ENCODE measurements around the gene SCN4B. TPM values are rescaled to one million over a fixed set of nuclear protein-coding genes. Genes with fewer than 3 reads are reported as not detected.
A peak's percentile ranks its signal among the peaks of the same experiment; 100 is the strongest.
"Not testable (repeated sequence)": the region's sequence is repeated elsewhere in the genome, so short reads cannot be mapped to it uniquely, and the experiment has no call there.

Gene SCN4B, protein sequence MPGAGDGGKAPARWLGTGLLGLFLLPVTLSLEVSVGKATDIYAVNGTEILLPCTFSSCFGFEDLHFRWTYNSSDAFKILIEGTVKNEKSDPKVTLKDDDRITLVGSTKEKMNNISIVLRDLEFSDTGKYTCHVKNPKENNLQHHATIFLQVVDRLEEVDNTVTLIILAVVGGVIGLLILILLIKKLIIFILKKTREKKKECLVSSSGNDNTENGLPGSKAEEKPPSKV
- total RNA-seq, result 2.1 TPM

DNA sequence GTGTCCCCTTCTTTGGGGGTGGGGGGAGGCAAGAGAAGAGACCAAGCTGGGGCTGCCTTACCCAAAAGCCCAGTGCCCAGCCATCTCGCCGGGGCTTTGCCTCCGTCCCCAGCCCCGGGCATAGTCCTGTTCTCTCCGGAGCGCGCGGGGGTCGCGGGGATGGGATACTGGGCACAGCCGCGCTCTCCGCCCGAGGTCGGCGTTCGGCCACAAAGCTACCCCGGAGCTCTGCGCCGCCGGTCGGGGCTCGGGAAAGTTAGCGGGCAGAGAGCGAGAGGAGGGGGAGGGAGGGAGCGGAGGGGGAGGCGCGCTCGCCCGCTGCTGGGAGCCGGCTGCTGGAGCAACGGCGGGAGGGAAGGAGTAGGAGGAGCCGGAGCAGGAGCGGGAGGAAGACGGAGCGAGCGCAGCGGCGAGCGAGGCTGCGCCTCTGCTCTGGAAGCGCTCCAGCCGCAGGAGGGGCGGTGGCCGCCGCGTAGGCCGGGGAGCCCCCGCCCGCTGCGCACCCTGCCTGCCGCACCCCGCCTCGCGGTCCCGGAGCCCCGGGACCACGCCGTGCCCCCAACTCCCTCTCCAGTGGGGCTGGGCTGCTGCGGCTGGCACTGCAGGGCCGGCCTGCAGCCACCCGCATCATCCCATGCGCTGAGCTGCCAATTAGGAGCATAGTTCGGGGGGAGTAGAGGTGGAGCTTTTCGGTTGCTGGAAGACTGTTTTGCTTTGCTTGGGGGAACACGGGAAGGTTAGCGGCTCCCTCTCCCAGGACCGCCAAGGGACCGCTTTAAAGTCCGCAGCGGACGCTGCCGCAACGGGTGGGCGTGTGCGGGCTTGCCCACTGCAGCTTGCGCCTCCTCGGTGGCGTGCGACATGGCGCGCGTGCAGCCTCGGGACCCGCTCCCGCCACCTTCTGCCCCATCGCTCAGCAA is at the start of gene SCN4B:
TSS of gene SCN4B (minus strand) at position 272 of the 920 bp plus-strand sequence. CDS start at position 122, 150 bp downstream.
- Histone ChIP-seq H3K27ac (ENCODE audit: low read depth, low read length) (peak within 1 kb of the TSS; percentile 36), H3K36me3 (ENCODE audit: control insufficient read depth in 3 of 3, insufficient read depth in 3 of 3, low read length in 3 of 3) (no peaks in the 10 kb centered on the region), H3K9me3 (ENCODE audit: control insufficient read depth in 3 of 3, low read length in 3 of 3) (no peaks in the 10 kb centered on the region), H3K4me3 (ENCODE audit: low read length in 3 of 3) (peak within 1 kb of the TSS; percentile 63 to 73 (median 68)), H3K27me3 (ENCODE audit: control insufficient read depth in 3 of 3, insufficient read depth in 3 of 3, low read length in 3 of 3) (peaks cover 33 to 55% (median 44%) of the 10 kb centered on the region in 3 donors), H3K9ac (ENCODE audit: low read depth in 1 of 3, low read length in 3 of 3) (peak within 1 kb of the TSS in 2 of 3 donors; percentile 45 to 75), H3K4me1 (ENCODE audit: control insufficient read depth in 3 of 3, insufficient read depth in 3 of 3, low read length in 3 of 3) (peaks cover 54 to 59% (median 58%) of the 10 kb centered on the region in 3 donors)

DNA sequence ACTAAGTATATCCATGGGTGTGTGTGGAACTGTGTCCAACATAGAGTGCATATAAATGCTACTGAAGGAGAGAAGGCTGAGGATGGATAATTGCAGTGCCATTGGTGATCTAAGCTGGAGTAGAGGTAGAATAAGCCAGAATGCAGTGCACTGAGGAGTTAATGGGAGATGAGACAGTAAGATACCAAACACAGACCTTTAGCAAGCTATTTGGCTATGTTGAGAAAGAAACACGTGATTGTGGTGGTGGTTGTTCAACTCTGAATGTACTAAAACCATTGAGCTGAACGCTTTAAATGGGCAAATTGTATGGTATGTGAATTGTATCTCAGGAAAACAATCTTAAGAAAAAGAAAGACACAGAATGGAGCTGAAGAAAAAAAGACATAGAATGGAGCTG is 49.3 kb upstream of the SCN4B start:
- Histone ChIP-seq H3K27me3 (ENCODE audit: control insufficient read depth in 3 of 3, insufficient read depth in 3 of 3, low read length in 3 of 3) (no peaks in the 10 kb centered on the region), H3K9me3 (ENCODE audit: control insufficient read depth in 3 of 3, low read length in 3 of 3) (no peaks in the 10 kb centered on the region), H3K4me3 (ENCODE audit: low read length in 3 of 3) (no peak overlapping the region), H3K4me1 (ENCODE audit: control insufficient read depth in 3 of 3, insufficient read depth in 3 of 3, low read length in 3 of 3) (no peaks in the 10 kb centered on the region), H3K36me3 (ENCODE audit: control insufficient read depth in 3 of 3, insufficient read depth in 3 of 3, low read length in 3 of 3) (no peaks in the 10 kb centered on the region), H3K27ac (ENCODE audit: low read depth, low read length) (no peak overlapping the region), H3K9ac (ENCODE audit: low read depth in 1 of 3, low read length in 3 of 3) (no peak overlapping the region)

DNA sequence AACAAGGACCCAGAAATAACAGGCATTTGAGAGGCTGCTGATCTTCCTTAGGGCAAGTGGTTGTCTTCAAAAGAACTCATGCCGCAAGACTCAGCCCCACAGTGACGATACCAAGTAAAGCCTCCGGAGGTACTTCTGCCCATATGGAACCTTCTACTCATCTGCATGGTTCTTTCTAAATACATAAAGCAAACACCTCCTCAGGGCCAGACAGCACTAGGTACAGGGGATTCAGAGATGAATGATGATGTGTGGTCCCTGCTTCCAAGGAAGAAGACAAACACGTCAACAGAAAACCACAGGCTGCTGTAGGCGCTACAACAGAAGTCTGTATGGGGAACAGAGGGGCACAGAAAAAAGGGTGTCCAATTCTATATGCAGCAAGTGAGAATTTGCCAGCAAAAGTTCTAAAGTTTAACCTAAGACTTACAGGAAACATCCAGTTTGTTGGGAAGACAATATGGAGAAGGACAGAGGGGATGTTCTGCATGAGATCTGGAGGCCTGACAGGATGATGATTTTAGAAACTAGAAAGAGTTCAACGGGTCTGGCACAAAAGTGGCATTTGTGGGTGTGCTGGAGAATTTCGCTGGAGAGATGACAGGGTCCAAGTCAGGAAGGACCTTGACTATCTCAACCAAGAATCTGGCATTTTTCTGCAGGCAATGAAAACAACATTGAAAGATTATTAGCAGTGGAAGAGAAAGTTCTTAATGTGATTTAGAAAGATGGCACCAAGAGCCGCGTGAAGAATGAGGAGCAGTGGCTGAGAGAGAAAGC is 48.5 kb upstream of the SCN4B start:
- Histone ChIP-seq H3K9me3 (ENCODE audit: control insufficient read depth in 3 of 3, low read length in 3 of 3) (no peaks in the 10 kb centered on the region), H3K4me1 (ENCODE audit: control insufficient read depth in 3 of 3, insufficient read depth in 3 of 3, low read length in 3 of 3) (no peaks in the 10 kb centered on the region), H3K27ac (ENCODE audit: low read depth, low read length) (no peak overlapping the region), H3K4me3 (ENCODE audit: low read length in 3 of 3) (no peak overlapping the region), H3K27me3 (ENCODE audit: control insufficient read depth in 3 of 3, insufficient read depth in 3 of 3, low read length in 3 of 3) (no peaks in the 10 kb centered on the region), H3K36me3 (ENCODE audit: control insufficient read depth in 3 of 3, insufficient read depth in 3 of 3, low read length in 3 of 3) (no peaks in the 10 kb centered on the region), H3K9ac (ENCODE audit: low read depth in 1 of 3, low read length in 3 of 3) (no peak overlapping the region)

DNA sequence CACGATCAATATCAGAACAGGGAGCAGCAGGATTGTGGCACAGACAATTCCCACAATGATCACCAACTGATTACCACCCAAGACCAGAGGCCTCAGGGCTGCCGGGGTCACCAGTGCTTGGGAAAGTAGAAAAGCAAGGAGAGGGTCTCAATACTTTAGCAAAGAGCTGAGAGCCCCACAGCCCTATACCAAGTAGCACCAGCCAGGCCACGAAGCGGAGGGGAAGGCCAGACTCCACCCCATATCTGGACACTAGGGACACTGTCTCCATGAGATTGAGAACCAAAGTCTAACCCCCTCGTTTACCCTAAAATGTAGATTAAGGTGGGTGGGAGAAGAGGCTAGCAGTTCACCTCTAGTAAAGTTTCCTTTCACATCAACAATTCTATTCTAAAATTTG is 47.9 kb upstream of the SCN4B start:
- Histone ChIP-seq H3K4me1 (ENCODE audit: control insufficient read depth in 3 of 3, insufficient read depth in 3 of 3, low read length in 3 of 3) (peaks cover 2% of the 10 kb centered on the region in 3 donors), H3K27ac (ENCODE audit: low read depth, low read length) (no peak overlapping the region), H3K36me3 (ENCODE audit: control insufficient read depth in 3 of 3, insufficient read depth in 3 of 3, low read length in 3 of 3) (no peaks in the 10 kb centered on the region), H3K9me3 (ENCODE audit: control insufficient read depth in 3 of 3, low read length in 3 of 3) (no peaks in the 10 kb centered on the region), H3K4me3 (ENCODE audit: low read length in 3 of 3) (no peak overlapping the region), H3K27me3 (ENCODE audit: control insufficient read depth in 3 of 3, insufficient read depth in 3 of 3, low read length in 3 of 3) (no peaks in the 10 kb centered on the region), H3K9ac (ENCODE audit: low read depth in 1 of 3, low read length in 3 of 3) (no peak overlapping the region)

DNA sequence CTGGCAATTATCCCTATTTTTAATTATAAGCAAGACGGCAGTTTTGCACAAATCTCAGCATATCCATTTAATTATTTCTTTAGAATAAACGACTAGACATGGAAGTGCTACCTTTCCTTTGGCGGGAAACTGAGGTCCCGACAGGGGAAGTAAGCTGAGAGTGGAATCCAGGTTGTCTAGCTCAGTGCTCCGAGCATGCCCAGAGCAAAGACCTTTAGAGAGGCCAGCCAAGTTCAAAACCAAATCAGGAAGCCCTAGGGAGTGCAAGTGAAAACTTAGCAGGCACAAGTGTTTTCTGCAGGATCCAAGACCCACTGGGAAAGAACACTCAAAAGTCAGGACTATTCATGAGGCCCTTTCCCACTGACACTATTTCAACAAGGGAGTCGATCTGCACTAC is 46.5 kb upstream of the SCN4B start:
- H3K9me3 ChIP-seq (ENCODE audit: control insufficient read depth in 3 of 3, low read length in 3 of 3), result no peaks in the 10 kb centered on the region
- peaks cover 15 to 16% (median 16%) of the 10 kb centered on the region in 3 donors for H3K4me1 ChIP-seq (ENCODE audit: control insufficient read depth in 3 of 3, insufficient read depth in 3 of 3, low read length in 3 of 3)
- no peak overlapping the region for H3K9ac ChIP-seq (ENCODE audit: low read depth in 1 of 3, low read length in 3 of 3)
- H3K27me3 ChIP-seq (ENCODE audit: control insufficient read depth in 3 of 3, insufficient read depth in 3 of 3, low read length in 3 of 3), result no peaks in the 10 kb centered on the region
- no peak overlapping the region for H3K4me3 ChIP-seq (ENCODE audit: low read length in 3 of 3)
- H3K27ac ChIP-seq (ENCODE audit: low read depth, low read length), result no peak overlapping the region
- H3K36me3 ChIP-seq (ENCODE audit: control insufficient read depth in 3 of 3, insufficient read depth in 3 of 3, low read length in 3 of 3), result no peaks in the 10 kb centered on the region

DNA sequence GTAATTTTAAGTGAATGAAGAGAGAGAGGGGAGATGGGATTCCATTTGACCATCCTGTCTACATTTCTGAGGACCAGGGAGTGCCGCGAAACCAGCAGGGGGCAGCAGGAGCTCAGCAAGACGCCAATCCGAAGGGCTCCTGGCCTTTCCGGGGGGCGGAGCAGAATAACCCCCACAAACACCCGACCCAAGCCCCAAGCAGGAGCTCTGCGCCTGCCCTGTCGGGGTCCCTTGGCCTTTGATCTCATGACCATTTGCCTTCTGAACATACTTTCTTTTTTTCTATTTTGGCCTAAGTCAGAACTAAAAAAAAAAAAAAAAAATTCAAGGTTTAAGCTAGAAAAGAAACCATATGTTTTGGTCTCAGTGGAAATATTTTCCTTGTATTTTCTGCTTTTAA is 45.7 kb upstream of the SCN4B start:
- Histone ChIP-seq H3K4me1 (ENCODE audit: control insufficient read depth in 3 of 3, insufficient read depth in 3 of 3, low read length in 3 of 3) (peaks cover 17 to 21% (median 20%) of the 10 kb centered on the region in 3 donors), H3K4me3 (ENCODE audit: low read length in 3 of 3) (peak overlapping the region; percentile 24 to 37 (median 34)), H3K36me3 (ENCODE audit: control insufficient read depth in 3 of 3, insufficient read depth in 3 of 3, low read length in 3 of 3) (no peaks in the 10 kb centered on the region), H3K27ac (ENCODE audit: low read depth, low read length) (no peak overlapping the region), H3K27me3 (ENCODE audit: control insufficient read depth in 3 of 3, insufficient read depth in 3 of 3, low read length in 3 of 3) (no peaks in the 10 kb centered on the region), H3K9me3 (ENCODE audit: control insufficient read depth in 3 of 3, low read length in 3 of 3) (no peaks in the 10 kb centered on the region), H3K9ac (ENCODE audit: low read depth in 1 of 3, low read length in 3 of 3) (peak overlapping the region in 2 of 3 donors; percentile 34 to 55)

DNA sequence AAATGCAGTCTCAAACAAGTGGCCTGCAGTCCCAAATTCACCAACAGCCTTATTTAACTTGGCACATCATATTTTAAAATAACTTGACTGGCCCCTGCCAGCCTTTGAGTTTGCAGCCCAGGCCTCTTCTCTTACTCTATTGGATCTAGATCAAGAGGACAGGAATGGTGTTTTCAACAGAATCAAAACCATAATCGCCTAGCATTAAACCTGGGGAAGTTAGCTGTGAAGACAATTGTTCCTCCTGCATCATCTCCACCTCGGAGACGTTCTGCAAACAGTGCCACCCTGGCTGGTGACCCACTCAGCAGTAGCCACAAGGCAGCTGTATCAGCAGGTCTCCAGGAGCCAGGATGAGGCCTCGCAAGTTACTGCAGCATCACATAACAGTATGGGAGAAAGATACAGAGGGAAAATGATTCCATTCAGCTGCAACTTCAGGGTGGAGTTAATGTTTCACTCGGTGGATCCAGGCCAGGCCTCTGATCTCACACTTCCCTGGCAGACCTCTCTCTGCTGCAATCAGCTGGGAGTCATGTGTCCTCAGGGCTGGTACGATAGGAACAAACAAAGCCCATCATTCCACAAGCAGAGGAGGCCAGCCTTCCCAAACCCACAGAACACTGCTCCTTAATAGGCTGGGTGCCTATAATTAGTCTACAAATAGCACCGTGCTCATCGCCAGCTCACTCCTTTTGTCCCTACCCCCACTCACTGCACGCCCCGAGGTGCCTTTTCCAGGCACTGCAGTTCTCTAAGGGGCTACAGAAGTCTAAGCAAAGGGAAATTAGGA is 42.4 kb upstream of the SCN4B start:
- Histone ChIP-seq H3K9ac (ENCODE audit: low read depth in 1 of 3, low read length in 3 of 3) (peak overlapping the region; percentile 42 to 67 (median 43)), H3K36me3 (ENCODE audit: control insufficient read depth in 3 of 3, insufficient read depth in 3 of 3, low read length in 3 of 3) (no peaks in the 10 kb centered on the region), H3K27me3 (ENCODE audit: control insufficient read depth in 3 of 3, insufficient read depth in 3 of 3, low read length in 3 of 3) (no peaks in the 10 kb centered on the region), H3K9me3 (ENCODE audit: control insufficient read depth in 3 of 3, low read length in 3 of 3) (no peaks in the 10 kb centered on the region), H3K4me3 (ENCODE audit: low read length in 3 of 3) (peak overlapping the region in 1 of 3 donors; percentile 22), H3K27ac (ENCODE audit: low read depth, low read length) (peak overlapping the region; percentile 67), H3K4me1 (ENCODE audit: control insufficient read depth in 3 of 3, insufficient read depth in 3 of 3, low read length in 3 of 3) (peaks cover 17 to 21% (median 20%) of the 10 kb centered on the region in 3 donors)

DNA sequence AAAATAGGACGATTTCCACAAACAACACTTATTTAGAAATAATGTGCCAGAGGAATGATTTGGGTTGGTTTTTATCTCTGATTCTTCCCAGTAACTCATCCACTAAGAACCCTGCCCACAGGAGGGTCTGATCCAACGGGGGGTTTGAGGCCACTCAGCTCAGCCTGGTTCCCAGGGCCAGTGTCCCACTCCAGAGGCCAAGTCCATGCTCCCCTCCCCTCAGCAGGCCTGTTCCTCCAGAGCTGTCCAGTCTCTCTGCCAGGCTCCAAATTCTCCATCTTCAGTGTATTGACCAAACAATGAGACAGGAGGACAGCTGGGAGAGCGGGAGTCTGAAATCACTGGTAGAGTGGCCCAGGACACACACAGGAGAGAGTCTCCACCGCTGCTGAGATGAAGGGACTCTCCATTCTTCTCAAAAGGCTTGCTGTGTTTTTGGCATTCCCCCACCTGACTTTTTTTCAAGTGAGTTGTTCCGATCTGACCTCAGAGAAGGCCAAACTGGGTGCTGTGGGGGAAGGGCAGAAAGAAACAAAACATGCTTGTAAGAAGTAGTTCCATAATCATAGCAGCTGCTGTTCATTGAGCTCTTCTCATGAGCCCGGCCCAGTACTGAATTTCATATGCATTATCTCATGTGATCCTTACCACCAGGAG is 41.4 kb upstream of the SCN4B start:
- no peaks in the 10 kb centered on the region for H3K27me3 ChIP-seq (ENCODE audit: control insufficient read depth in 3 of 3, insufficient read depth in 3 of 3, low read length in 3 of 3)
- no peak overlapping the region for H3K4me3 ChIP-seq (ENCODE audit: low read length in 3 of 3)
- H3K27ac ChIP-seq (ENCODE audit: low read depth, low read length), result peak overlapping the region; percentile 67
- peak overlapping the region in 2 of 3 donors; percentile 42 to 67 for H3K9ac ChIP-seq (ENCODE audit: low read depth in 1 of 3, low read length in 3 of 3)
- no peaks in the 10 kb centered on the region for H3K9me3 ChIP-seq (ENCODE audit: control insufficient read depth in 3 of 3, low read length in 3 of 3)
- no peaks in the 10 kb centered on the region for H3K36me3 ChIP-seq (ENCODE audit: control insufficient read depth in 3 of 3, insufficient read depth in 3 of 3, low read length in 3 of 3)
- peaks cover 17 to 21% (median 20%) of the 10 kb centered on the region in 3 donors for H3K4me1 ChIP-seq (ENCODE audit: control insufficient read depth in 3 of 3, insufficient read depth in 3 of 3, low read length in 3 of 3)

DNA sequence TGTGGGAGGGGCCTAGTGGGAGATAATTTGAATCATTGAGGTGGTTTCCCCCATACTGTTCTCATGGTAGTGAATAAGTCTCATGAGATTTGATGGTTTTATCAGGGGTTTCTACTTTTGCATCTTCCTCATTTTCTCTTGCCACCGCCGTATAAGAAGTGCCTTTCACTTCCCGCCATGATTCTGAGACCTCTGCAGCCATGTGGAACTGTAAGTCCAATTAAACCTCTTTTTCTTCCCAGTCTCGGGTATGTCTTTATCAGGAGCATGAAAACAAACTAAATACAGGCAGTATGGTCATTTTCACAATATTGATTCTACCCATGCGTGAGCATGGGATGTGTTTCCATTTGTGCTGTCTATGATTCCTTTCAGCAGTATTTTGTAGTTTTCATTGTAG is 40.2 kb upstream of the SCN4B start:
- not testable (repeated sequence) for H3K9ac ChIP-seq (ENCODE audit: low read depth in 1 of 3, low read length in 3 of 3); H3K9me3 ChIP-seq (ENCODE audit: control insufficient read depth in 3 of 3, low read length in 3 of 3); H3K36me3 ChIP-seq (ENCODE audit: control insufficient read depth in 3 of 3, insufficient read depth in 3 of 3, low read length in 3 of 3); H3K4me3 ChIP-seq (ENCODE audit: low read length in 3 of 3); H3K27ac ChIP-seq (ENCODE audit: low read depth, low read length); H3K27me3 ChIP-seq (ENCODE audit: control insufficient read depth in 3 of 3, insufficient read depth in 3 of 3, low read length in 3 of 3)
- peaks cover 17 to 21% (median 20%) of the 10 kb centered on the region in 3 donors for H3K4me1 ChIP-seq (ENCODE audit: control insufficient read depth in 3 of 3, insufficient read depth in 3 of 3, low read length in 3 of 3)
